ENCODE data around the gene MAP3K5. TPM values are rescaled to one million over a fixed set of nuclear protein-coding genes. Genes with fewer than 3 reads are reported as not detected.
A peak's percentile ranks its signal among the peaks of the same experiment; 100 is the strongest.

The MAP3K5 gene
- total and polyA plus RNA-seq, 9 of the 15 experiments (the other 6 are each of a cell fraction or from before 2014, with no cell fraction given), result 2.2 to 13.0 (median 9.9) TPM

DNA sequence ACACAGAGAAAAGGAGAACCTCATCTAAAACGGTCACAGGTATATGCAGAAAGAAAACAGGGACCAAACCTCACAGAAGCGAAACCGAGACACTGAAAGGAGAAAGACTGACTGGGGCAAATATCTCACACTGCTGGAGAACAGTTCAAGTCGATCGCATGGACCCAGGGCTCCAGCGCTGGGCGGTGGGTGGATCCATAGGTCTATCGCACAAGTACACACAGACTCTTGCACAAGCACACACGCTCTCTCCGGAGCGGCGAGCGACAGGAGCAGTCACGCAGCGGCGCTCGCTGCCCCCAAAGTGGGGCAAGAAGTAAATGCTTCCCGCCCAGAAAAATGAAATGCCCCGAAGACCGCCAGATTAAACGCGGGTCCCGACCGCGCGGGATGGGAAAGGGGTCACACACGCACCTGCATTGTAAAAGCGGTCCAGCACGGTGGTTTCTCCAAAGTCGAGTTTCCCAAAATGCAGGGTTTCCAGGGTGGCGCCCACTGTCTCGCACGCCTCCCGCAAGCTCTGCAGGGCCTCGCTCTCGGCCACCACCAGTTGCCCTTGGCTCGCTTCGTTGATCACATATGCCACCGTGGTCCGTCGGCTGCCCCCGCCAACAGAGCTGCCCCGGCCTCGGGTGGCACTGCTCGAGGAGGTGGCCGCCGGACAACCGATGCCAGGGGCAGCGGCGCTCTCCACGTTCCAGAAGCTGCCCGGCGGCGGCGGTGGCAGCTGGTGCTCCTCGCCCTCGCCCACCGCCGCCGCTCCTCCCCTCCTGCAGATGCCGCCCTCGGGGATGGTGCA lies 782 bp downstream of the MAP3K5 start (continued):
- TF ChIP-seq, protein P1, sequence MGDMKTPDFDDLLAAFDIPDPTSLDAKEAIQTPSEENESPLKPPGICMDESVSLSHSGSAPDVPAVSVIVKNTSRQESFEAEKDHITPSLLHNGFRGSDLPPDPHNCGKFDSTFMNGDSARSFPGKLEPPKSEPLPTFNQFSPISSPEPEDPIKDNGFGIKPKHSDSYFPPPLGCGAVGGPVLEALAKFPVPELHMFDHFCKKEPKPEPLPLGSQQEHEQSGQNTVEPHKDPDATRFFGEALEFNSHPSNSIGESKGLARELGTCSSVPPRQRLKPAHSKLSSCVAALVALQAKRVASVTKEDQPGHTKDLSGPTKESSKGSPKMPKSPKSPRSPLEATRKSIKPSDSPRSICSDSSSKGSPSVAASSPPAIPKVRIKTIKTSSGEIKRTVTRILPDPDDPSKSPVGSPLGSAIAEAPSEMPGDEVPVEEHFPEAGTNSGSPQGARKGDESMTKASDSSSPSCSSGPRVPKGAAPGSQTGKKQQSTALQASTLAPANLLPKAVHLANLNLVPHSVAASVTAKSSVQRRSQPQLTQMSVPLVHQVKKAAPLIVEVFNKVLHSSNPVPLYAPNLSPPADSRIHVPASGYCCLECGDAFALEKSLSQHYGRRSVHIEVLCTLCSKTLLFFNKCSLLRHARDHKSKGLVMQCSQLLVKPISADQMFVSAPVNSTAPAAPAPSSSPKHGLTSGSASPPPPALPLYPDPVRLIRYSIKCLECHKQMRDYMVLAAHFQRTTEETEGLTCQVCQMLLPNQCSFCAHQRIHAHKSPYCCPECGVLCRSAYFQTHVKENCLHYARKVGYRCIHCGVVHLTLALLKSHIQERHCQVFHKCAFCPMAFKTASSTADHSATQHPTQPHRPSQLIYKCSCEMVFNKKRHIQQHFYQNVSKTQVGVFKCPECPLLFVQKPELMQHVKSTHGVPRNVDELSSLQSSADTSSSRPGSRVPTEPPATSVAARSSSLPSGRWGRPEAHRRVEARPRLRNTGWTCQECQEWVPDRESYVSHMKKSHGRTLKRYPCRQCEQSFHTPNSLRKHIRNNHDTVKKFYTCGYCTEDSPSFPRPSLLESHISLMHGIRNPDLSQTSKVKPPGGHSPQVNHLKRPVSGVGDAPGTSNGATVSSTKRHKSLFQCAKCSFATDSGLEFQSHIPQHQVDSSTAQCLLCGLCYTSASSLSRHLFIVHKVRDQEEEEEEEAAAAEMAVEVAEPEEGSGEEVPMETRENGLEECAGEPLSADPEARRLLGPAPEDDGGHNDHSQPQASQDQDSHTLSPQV (IDR thresholded peaks at IDR 0.05), result no peak
- TF ChIP-seq NFIC (IDR thresholded peaks at IDR 0.05) (peak; percentile 7; the same call in 1 of the 2 replicates), KAT8 (IDR thresholded peaks at IDR 0.05; ENCODE audit: low read depth) (no peak), CHAMP1 (IDR thresholded peaks at IDR 0.05) (no peak), ZNF830 (CRISPR knock-in tag; IDR thresholded peaks at IDR 0.05) (no peak), EZH2 (IDR thresholded peaks at IDR 0.05; ENCODE audit: borderline replicate concordance, low read depth, low read length) (no peak), TEAD4 (IDR thresholded peaks at IDR 0.05; ENCODE audit: low read length) (no peak), TEAD4 (CRISPR knock-in tag; IDR thresholded peaks at IDR 0.05; ENCODE audit: borderline replicate concordance) (no peak), CREBBP (IDR thresholded peaks at IDR 0.05; ENCODE audit: low read depth, low read length) (no peak), HMGN3 (IDR thresholded peaks at IDR 0.05; ENCODE audit: borderline replicate concordance, extremely low read depth, insufficient read length, low read depth, low read length) (no peak), FOXM1 (IDR thresholded peaks at IDR 0.05; ENCODE audit: low read depth) (no peak), FOXM1 (CRISPR knock-in tag; IDR thresholded peaks at IDR 0.05; ENCODE audit: low read depth) (no peak), MEIS2 (IDR thresholded peaks at IDR 0.05; ENCODE audit: partially characterized antibody) (no peak), ZZZ3 (IDR thresholded peaks at IDR 0.05) (no peak), TCF3 (CRISPR knock-in tag; IDR thresholded peaks at IDR 0.05) (peak; percentile 43; the same call in 1 of the 2 replicates)
- TF ChIP-seq, protein P2, sequence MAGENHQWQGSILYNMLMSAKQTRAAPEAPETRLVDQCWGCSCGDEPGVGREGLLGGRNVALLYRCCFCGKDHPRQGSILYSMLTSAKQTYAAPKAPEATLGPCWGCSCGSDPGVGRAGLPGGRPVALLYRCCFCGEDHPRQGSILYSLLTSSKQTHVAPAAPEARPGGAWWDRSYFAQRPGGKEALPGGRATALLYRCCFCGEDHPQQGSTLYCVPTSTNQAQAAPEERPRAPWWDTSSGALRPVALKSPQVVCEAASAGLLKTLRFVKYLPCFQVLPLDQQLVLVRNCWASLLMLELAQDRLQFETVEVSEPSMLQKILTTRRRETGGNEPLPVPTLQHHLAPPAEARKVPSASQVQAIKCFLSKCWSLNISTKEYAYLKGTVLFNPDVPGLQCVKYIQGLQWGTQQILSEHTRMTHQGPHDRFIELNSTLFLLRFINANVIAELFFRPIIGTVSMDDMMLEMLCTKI (IDR thresholded peaks at IDR 0.05; ENCODE audit: partially characterized antibody), result no peak
- TF ChIP-seq, protein P3, sequence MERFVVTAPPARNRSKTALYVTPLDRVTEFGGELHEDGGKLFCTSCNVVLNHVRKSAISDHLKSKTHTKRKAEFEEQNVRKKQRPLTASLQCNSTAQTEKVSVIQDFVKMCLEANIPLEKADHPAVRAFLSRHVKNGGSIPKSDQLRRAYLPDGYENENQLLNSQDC (CRISPR knock-in tag; IDR thresholded peaks at IDR 0.05), result no peak
- TF ChIP-seq, protein P4, sequence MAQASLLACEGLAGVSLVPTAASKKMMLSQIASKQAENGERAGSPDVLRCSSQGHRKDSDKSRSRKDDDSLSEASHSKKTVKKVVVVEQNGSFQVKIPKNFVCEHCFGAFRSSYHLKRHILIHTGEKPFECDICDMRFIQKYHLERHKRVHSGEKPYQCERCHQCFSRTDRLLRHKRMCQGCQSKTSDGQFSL (CRISPR knock-in tag; IDR thresholded peaks at IDR 0.05), result no peak
- TF ChIP-seq, protein P4 (tag; IDR thresholded peaks at IDR 0.05), result no peak
